Measurements from ENCODE around the gene CFAP97D1.

DNA sequence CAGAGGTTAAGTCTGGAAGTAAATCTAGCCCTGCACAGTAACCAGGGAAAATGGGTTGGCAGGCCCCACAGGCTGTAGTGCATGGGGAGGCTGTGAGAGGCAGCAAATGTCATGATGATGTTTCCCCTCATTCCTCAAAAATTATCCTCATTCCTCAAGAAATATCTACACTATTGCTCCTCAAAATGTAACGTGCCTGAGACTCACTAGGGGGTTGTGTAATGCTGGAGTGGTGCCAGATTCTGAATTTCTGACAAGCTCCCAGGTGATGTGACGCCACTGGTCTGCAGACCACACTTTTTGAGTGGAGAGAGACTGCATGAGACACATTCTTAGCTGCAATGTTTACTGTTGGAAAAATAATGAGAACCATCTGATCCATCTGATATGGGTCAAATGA, 53.9 kb downstream of the CFAP97D1 start:
- TF ChIP-seq, protein P1, sequence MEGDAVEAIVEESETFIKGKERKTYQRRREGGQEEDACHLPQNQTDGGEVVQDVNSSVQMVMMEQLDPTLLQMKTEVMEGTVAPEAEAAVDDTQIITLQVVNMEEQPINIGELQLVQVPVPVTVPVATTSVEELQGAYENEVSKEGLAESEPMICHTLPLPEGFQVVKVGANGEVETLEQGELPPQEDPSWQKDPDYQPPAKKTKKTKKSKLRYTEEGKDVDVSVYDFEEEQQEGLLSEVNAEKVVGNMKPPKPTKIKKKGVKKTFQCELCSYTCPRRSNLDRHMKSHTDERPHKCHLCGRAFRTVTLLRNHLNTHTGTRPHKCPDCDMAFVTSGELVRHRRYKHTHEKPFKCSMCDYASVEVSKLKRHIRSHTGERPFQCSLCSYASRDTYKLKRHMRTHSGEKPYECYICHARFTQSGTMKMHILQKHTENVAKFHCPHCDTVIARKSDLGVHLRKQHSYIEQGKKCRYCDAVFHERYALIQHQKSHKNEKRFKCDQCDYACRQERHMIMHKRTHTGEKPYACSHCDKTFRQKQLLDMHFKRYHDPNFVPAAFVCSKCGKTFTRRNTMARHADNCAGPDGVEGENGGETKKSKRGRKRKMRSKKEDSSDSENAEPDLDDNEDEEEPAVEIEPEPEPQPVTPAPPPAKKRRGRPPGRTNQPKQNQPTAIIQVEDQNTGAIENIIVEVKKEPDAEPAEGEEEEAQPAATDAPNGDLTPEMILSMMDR (IDR thresholded peaks at IDR 0.05): no peak
- TF ChIP-seq EZH2 (IDR thresholded peaks at IDR 0.05; ENCODE audit: borderline replicate concordance, insufficient read depth, low read depth, low read length, poor library complexity, severe bottlenecking): no peak

Measured in B cell (primary cell).